IMR-90 (cell line): Measurements from ENCODE around the gene C6orf89. TPM values are rescaled to one million over a fixed set of nuclear protein-coding genes. Genes with fewer than 3 reads are reported as not detected.

Experiments used
- ATAC-seq: fragments of 200-7000 bp; cut with Tn5 transposase; 2 replicates; pipeline ENCODE4 v1.9.1; 2020; ENCODE audit warnings: low read depth, mild to moderate bottlenecking, moderate library complexity
- BruUV-seq: library from RNA; stranded (reverse); fragments of 400-500 nt; replicated peaks from 2 replicates; lab custom pipeline; 2021; lab: Mats Ljungman, UMichigan
- CTCF ChIA-PET: fragments of 300-600 bp; formaldehyde crosslinking; extraction: SDS; loops from one replicate; lab custom pipeline; 2021; ENCODE audit warnings: antibody characterized with exemption; lab: Yijun Ruan, JAX
- POLR2A ChIA-PET: fragments of 300-600 bp; sonication (Branson Sonifier 250); formaldehyde crosslinking; loops from one replicate; lab custom pipeline; 2022; ENCODE audit warnings: antibody characterized with exemption; ENCODE audit not compliant: unreplicated experiment; lab: Charles Lee
- DNase-seq: peaks from one replicate; pipeline ENCODE4 v3.0.0; 2013
- H2AFZ ChIP-seq: replicated peaks from 2 replicates; pipeline ENCODE3; 2013; ENCODE audit warnings: low read length, mild to moderate bottlenecking; ENCODE audit not compliant: poor library complexity
- H2AK5ac ChIP-seq: 2 replicates; pipeline ENCODE4 v1.6.1; 2013; ENCODE audit warnings: low read depth, low read length, inconsistent platforms
- H2AK9ac ChIP-seq: replicated peaks from 2 replicates; pipeline ENCODE3; 2013; ENCODE audit warnings: mild to moderate bottlenecking, low read depth, low read length, moderate library complexity; ENCODE audit not compliant: poor library complexity
- H2BK120ac ChIP-seq: 2 replicates; pipeline ENCODE4 v1.6.1; 2013; ENCODE audit warnings: low read depth, low read length, inconsistent platforms
- H2BK15ac ChIP-seq: 3 replicates; pipeline ENCODE4 v1.6.1; 2013; ENCODE audit warnings: low read depth, low read length, inconsistent platforms
- H2BK20ac ChIP-seq: 2 replicates; pipeline ENCODE4 v1.6.1; 2013; ENCODE audit warnings: low read depth, mild to moderate bottlenecking, inconsistent platforms, low read length, moderate library complexity
- H2BK5ac ChIP-seq: 2 replicates; pipeline ENCODE4 v1.6.1; 2013; ENCODE audit warnings: mild to moderate bottlenecking, low read depth, low read length, inconsistent platforms; ENCODE audit not compliant: poor library complexity, severe bottlenecking
- H3K14ac ChIP-seq: replicated peaks from 2 replicates; pipeline ENCODE4 v1.6.1; 2013; ENCODE audit warnings: low read depth, low read length, inconsistent platforms
- H3K18ac ChIP-seq: 2 replicates; pipeline ENCODE4 v1.6.1; 2013; ENCODE audit warnings: low read depth, low read length, control low read depth
- H3K23ac ChIP-seq: 2 replicates; pipeline ENCODE4 v1.6.1; 2013; ENCODE audit warnings: low read depth, low read length, inconsistent platforms
- H3K27ac ChIP-seq: 2 replicates; pipeline ENCODE4 v1.5.1; 2013; ENCODE audit warnings: mild to moderate bottlenecking, control low read depth, low read length; ENCODE audit not compliant: insufficient read depth
- H3K27me3 ChIP-seq: 2 replicates; pipeline ENCODE4 v1.6.1; 2013; ENCODE audit warnings: low read length; ENCODE audit not compliant: control insufficient read depth, insufficient read depth
- H3K36me3 ChIP-seq: 2 replicates; pipeline ENCODE4 v1.6.1; 2013; ENCODE audit warnings: low read length, mixed read lengths; ENCODE audit not compliant: control insufficient read depth, insufficient read depth
- H3K4ac ChIP-seq: 2 replicates; pipeline ENCODE4 v1.6.1; 2013; ENCODE audit warnings: low read depth, low read length, inconsistent platforms
- H3K4me1 ChIP-seq: 2 replicates; pipeline ENCODE4 v1.6.1; 2013; ENCODE audit warnings: low read length, mixed read lengths; ENCODE audit not compliant: control insufficient read depth, insufficient read depth
- H3K4me2 ChIP-seq: 2 replicates; pipeline ENCODE4 v1.6.1; 2013; ENCODE audit warnings: low read depth, mild to moderate bottlenecking, control low read depth, low read length, moderate library complexity
- H3K4me3 ChIP-seq: 2 replicates; pipeline ENCODE4 v1.5.1; 2013; ENCODE audit warnings: low read depth, mild to moderate bottlenecking, control low read depth, low read length, moderate library complexity; ENCODE audit not compliant: insufficient read depth
- H3K56ac ChIP-seq: 2 replicates; pipeline ENCODE4 v1.6.1; 2013; ENCODE audit warnings: low read length, inconsistent platforms; ENCODE audit not compliant: insufficient read depth; ENCODE audit errors: extremely low read depth
- H3K79me1 ChIP-seq, 2 experiments: 2 replicates each; pipeline ENCODE4 v1.6.1; 2013; ENCODE audit warnings: low read length in 2 of 2, inconsistent platforms in 1 of 2, low read depth in 1 of 2
- H3K9ac ChIP-seq: 2 replicates; pipeline ENCODE4 v1.6.1; 2013; ENCODE audit warnings: low read depth, low read length, control low read depth
- H3K9me1 ChIP-seq: 2 replicates; pipeline ENCODE4 v1.6.1; 2013; ENCODE audit warnings: low read length, inconsistent platforms; ENCODE audit not compliant: insufficient read depth
- H3K9me3 ChIP-seq: 2 replicates; pipeline ENCODE4 v1.6.1; 2013; ENCODE audit warnings: low read length; ENCODE audit not compliant: control insufficient read depth, insufficient read depth
- H4K20me1 ChIP-seq: 2 replicates; pipeline ENCODE4 v1.6.1; 2013; ENCODE audit warnings: low read length, inconsistent platforms; ENCODE audit not compliant: insufficient read depth
- H4K5ac ChIP-seq: 2 replicates; pipeline ENCODE4 v1.6.1; 2013; ENCODE audit warnings: mild to moderate bottlenecking, low read depth, low read length, control low read depth
- H4K8ac ChIP-seq, 2 experiments: 2 replicates each; pipeline ENCODE4 v1.6.1; 2013; ENCODE audit warnings: low read depth in 2 of 2, low read length in 2 of 2, control low read depth in 1 of 2, inconsistent platforms in 1 of 2
- H4K91ac ChIP-seq: 2 replicates; pipeline ENCODE4 v1.6.1; 2013; ENCODE audit warnings: low read depth, low read length, inconsistent platforms; ENCODE audit not compliant: insufficient read depth
- CEBPB ChIP-seq: IDR thresholded peaks from 2 replicates; pipeline ENCODE4 v1.6.1; 2012; ENCODE audit warnings: low read depth, low read length, improper control_type of control experiment
- SMC3 ChIP-seq: fragments of 150-350 bp; IDR thresholded peaks from 2 replicates; pipeline ENCODE4 v1.6.1; 2016; ENCODE audit warnings: low read depth, mild to moderate bottlenecking, antibody characterized with exemption, low read length, moderate library complexity
- WGBS, 2 experiments: methylation state at CpG; one replicate each; pipeline versions ENCODE4 v1.1.5 to v1.1.7; 2013; ENCODE audit warnings: missing lambda C conversion rate in 2 of 2; ENCODE audit not compliant: insufficient read length in 1 of 2; ENCODE audit errors: extremely low coverage in 2 of 2; 5-methylcytosine and 5-hydroxymethylcytosine counted together
- dilution Hi-C: fragments of 300-500 bp; cut with HindIII; formaldehyde crosslinking; loops from one replicate; pipeline ENCODE4 v1.14.3; 2018; ENCODE audit warnings: low sequenced_read_pairs; ENCODE audit not compliant: unreplicated experiment
- in situ Hi-C: fragments of 300-500 bp; cut with MboI; formaldehyde crosslinking; loops from 3 replicates; pipeline ENCODE4 v1.14.3; 2019; ENCODE audit warnings: low sequenced_read_pairs, inconsistent platforms, mixed read lengths
- intact Hi-C: fragments of 100-400 bp; cut with micrococcal nuclease; formaldehyde crosslinking; loops from 2 replicates; pipeline ENCODE4 v1.10.0; 2022
- polyA plus RNA-seq, 3 experiments: library from polyadenylated mRNA; depleted of rRNA; stranded (reverse); fragments of >200 nt; gene quantifications; 2 replicates each; pipeline ENCODE4 v1.2.3, GENCODE V29; 2012; ENCODE audit warnings: low replicate concordance in 1 of 3
- total RNA-seq: library from RNA; depleted of rRNA; stranded (reverse); fragments of >200 nt; gene quantifications from 2 replicates; pipeline ENCODE4 v1.2.3, GENCODE V29; 2012

C6orf89 gene
- total and polyA plus RNA-seq, 2 of the 4 experiments (the other 2 are of a cell fraction): 30.8 to 52.3 TPM

GRCh38 chr6:36962874-36963273 is 77.1 kb downstream of the C6orf89 start:
- DNase-seq: peak; percentile 51
- H3K4ac ChIP-seq: peak overlapping the region; percentile 45; the same call in 1 of the 2 replicates

More at GRCh38 chr6:36962874-36963273, 77.1 kb downstream of the C6orf89 start:
- Histone ChIP-seq H2AFZ (peak overlapping the region; percentile 2), H3K9me1 (no peaks in the 10 kb centered on the region; the same call in 1 of the 2 replicates), H3K36me3 (peaks cover 14% of the 10 kb centered on the region), H3K4me1 (peaks cover 4% of the 10 kb centered on the region), H2BK120ac (no peak overlapping the region), H4K91ac (no peak overlapping the region), H3K27ac (no peak overlapping the region), H3K18ac (no peak overlapping the region), H3K4me3 (no peak overlapping the region), H3K14ac (no peak overlapping the region), H3K9ac (no peak overlapping the region), H3K23ac (no peak overlapping the region), H3K27me3 (no peaks in the 10 kb centered on the region), H2BK15ac (no peak overlapping the region), H2AK5ac (peak overlapping the region; percentile 24; the same call in 1 of the 2 replicates), H2BK20ac (no peak overlapping the region), H4K20me1 (peaks cover 9% of the 10 kb centered on the region; the same call in 1 of the 2 replicates), H4K5ac (no peak overlapping the region), H3K79me1 (no peaks in the 10 kb centered on the region), H4K8ac (0 out of 4 replicates have a peak overlapping the region, but pooled peaks of 1 of the 2 experiments have one; percentile 1), H3K9me3 (no peaks in the 10 kb centered on the region), H3K56ac (no peak overlapping the region), H2AK9ac (no peak overlapping the region), H2BK5ac (no peak overlapping the region), H3K4me2 (no peak overlapping the region)
- ChIA-PET POLR2A (no interaction called here), CTCF (no interaction called here)
- intact Hi-C loops (no loop called here), in situ Hi-C loops (no loop called here), dilution Hi-C loops (no loop called here)
- TF ChIP-seq CEBPB (peak; percentile 93), SMC3 (no peak)
- 84% methylated on average over 5 of the region's 12 CpGs; no CpG with 5 or more reads in 1 of the 2 experiments for WGBS, 2 experiments
- ATAC-seq: peak; percentile 22; the same call in 1 of the 2 replicates
- BruUV-seq: no TSS peak
